SHP77 treated with DMSO at 0.1 percent for 48 hours (cell line): ENCODE data around the gene HNRNPAB.

Experiments used
- DNase-seq: peaks from one replicate; lab custom pipeline; 2025; lab: John Stamatoyannopoulos, UW

HNRNPAB gene

DNA sequence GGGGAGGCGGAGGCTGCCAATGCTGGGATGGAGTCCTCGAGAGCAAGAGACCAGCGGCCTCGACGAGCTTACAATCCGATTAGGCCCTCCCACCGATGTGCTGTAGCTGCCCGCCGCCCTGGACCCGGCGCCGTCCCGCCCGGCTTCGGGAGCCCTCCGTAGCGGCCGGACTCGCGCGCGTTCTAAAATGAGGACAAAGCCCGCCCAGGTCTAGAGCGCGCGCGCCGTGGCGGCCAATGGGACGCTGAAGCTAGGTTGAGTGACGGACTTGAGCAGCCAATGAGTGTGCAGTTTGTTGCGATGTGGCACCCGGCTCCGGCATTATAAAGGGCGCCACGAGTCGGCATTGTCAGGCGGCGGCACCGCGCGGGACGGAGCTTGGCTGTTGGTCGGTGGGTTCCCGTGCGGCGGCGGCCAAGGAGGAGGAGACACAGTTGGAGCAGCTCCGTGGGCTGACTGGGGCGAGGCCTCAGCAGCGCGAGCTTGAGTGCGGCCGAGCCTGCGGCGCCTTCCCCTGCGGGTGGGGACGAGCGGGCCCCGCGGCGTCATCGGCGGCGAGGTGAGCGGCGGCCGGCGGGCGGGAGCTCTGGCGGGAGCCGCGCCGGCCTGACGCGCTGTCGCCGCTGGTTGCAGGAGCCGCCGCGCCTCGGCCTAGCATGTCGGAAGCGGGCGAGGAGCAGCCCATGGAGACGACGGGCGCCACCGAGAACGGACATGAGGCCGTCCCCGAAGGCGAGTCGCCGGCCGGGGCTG is at the start of gene HNRNPAB:
TSS of gene HNRNPAB (plus strand) at position 352 of the 753 bp plus-strand sequence. CDS start at position 657, 305 bp downstream.
- peak; percentile 77 for DNase-seq

DNA sequence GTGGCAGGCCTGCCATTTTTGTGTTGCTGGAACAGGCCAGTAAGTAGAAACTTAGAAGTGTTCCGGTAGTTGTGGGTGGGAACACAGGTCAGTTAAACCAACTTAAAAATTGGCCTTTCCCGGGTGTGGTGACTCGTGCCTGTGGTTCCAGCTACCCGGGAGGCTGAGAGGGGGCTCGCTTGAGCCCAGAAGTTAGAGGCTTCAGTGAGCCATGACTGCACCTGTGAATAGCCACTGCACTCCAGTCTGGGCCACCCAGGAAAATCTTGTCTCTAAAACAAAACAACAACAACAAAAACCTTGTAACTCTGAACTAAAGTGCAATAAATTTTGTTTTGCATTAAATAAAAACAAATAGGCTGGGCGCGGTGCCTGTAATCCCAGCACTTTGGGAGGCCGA is 49.3 kb upstream of the HNRNPAB start:
- no peak for DNase-seq

DNA sequence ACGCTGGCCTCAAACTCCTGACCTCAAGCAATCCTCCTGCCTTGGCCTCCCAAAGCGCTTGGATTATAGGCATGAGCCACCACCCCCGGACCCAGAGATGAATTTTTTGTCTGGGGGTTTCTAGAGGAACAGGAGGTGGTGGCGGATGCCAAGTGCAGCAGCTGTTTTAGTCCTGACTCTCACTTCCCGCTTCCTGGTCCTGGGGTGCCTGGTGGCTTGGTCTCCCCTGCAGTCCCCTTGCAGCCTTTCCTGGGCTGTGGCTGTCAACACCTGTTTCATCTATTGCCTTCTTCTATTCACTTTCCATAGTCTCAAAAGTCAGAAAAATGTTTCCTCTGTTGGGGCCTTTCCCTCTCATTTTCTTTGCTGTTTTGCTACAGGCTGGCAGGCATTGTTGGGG is 44.2 kb upstream of the HNRNPAB start:
- no peak for DNase-seq

DNA sequence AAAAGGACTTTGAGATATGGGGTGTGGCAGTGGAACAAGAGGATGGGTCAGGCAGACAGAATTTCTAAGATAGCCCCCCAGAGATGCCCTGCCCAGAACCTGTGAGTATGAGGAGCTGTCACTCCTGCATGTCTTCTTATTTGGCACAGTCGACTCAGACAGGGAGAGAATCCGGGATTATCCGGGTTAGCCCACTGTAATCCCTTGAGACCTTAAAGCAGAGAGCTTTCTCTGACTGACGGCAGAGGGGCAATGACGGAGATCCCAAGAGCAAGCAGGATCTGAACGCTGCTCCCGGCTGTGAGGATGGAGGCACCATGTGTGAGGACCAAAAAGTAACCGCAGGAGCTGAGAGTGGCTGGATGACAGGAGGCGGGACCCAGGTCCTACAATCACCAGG is 41.9 kb upstream of the HNRNPAB start:
- no peak for DNase-seq

DNA sequence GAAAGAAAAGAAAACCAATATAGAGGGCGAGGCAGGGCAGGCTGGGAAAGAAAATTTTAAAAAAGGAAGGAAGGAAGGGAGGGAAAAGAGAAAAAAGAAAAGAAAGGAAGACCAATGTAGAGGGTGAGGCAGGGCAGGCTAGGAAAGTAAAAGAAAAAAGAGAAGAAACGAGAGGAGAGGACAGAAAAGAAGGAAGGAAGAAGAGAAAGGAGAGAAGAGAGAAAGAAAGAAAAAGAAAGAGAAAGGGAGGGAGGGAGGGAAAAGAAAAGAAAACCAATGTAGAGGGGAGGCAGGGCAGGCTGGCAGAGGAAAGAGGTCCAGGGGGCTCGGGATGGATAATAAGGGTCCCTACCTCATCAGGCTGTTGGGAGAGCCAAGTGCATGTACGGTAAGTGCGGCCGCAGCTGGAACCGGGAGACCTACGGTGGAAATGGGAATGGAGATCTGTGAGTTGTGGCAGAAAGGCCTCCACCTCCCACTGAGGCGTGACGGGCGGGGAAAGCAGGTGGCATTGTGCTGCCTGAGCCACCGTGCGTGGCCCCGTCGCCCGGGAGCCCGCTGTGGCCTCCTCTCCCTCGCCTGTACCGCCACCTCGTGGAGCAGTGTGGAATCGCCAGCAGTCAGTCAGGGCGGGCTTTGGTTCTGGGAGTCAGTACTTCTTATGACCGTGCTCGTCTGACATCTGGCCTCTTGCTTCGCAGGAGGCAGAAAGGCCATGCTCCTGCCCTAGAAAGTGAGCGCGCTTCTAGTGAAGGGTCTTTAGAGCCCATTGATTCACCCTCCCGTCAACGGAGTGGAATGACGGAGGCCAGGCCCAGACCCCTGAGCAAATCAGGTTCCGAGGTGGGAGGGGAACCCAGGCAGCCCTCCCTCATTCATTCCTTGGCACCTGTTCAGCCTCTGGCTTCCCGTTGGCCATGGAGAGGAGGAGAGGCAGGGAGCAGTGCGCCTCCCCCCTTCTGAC is 40.3 kb upstream of the HNRNPAB start:
- peak; percentile 77 for DNase-seq

DNA sequence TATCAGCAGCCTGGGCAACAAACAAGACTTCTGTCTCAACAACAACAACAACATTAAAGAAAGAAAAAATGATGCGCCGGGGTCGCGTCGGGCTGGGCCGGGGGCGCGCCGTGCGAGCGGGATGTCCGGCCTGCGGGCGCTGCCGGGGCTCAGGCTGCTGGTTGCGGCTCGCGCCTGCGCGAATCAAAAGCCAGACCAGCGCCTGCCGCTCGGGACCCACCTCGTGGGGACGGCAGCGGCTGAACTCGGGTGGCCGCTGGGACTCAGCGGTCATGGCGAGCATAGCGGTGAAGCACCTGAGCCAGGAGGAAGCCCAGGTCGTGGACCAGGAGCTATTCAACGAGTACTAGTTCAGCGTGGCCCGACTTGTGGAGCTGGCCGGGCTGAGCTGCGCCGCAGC is 38.8 kb upstream of the HNRNPAB start:
- DNase-seq: no peak

DNA sequence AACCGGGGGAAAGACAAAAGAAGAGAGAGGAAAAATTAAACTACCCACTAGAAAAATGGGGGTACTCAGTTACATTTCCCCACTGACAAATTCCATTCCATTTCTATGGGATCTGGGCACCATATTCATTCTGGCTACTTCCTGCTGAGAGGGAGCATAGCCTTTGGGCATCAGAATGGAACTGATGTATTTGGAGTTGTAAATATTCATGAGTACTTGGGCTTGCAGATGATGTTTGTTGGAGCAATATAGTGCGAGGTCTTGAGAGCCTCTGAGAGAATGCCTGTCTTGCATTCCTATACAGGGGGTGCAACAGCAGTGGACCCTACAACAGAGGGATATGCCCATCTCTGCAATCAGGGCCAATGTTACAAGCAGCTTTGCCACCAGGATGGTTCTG is 33.9 kb upstream of the HNRNPAB start:
- DNase-seq: no peak

DNA sequence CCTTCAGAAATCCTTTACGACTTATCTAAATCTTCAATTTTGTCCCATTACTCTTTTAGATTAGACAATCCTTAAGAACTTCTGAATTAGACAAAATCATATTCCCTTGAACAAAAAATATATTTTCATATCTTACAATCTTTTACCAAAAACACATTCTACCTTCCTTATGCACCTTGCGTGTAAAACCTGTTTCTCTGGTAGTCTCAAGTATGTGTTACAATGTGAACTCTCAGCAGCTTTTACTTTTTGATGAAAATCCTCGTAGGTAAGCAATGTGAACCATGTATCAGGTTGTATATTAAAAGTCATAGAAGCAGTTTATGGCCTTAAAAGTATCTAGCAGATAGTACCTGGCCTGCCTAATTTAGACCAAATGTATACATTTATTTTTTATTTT is 29.9 kb upstream of the HNRNPAB start:
- no peak for DNase-seq

DNA sequence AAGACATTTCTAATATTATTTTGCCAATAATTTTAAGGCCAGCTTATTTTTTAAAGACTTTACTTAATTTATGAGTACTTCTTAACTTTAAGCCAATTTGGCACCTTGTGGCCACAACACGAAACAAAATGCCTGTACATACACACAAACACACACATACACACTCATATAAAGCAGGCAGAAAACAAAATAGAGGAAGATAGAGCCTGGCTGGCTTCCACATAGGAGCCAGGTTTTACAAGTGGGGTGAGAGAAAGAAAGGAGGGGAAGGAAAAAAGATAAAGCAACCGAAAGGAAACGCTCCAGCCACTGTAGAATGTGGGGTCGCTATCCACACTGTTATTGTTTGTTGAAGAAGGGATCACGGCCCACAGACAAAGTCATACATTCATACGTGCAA is 27.5 kb upstream of the HNRNPAB start:
- DNase-seq: no peak

DNA sequence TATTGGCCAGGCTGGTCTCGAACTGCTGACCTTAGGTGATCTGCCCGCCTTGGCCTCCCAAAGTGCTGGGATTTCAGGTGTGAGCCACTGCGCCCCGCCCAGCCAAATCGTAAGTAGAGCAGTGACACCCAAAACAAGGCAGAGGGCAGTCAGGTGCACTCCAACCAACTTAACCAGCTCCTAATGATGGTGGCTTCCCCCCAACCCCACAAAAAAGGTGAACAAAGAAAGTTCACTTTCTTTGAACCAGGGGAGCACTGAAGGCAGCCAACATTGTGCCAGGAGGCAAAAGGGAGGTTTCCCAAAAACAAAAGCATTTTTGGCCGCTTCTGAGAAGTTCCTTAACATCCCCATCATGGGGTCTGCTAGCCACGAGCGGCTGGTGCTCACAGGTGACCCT is 26.8 kb upstream of the HNRNPAB start:
- DNase-seq: no peak

DNA sequence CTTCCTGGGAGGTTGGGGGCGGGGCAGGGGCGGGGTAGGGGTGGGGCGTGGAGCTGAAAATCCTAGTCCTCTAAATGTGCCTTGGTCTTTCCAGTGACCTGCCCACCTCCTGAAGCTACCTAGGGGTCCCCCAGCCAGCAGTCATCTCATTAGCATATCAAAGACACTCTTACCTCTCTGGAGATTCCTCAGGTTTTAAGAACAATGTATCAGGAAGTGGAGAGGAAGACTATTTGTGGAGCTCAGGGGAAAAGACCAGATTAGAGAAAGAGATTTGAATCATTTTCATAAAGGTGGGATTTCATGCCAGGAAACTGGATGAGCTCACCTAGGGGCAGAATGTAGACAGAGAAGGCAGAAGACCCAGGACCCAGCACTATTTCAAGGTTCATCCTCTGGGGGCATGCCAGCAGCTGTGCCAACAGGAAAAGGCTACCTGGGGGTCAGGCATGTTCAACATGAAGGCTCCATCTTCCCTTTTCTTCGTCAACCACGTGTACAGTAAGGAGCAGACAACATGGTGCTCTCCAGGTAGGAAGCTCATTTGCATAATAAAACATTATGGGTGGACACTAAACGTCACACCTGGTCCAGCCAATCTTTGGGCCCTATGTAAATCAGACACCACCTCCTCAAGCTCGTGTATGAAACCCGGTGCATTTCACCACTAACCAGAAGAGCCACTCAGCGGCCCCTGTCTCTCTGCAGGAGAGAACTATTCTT is 24.0 kb upstream of the HNRNPAB start:
- DNase-seq: no peak

DNA sequence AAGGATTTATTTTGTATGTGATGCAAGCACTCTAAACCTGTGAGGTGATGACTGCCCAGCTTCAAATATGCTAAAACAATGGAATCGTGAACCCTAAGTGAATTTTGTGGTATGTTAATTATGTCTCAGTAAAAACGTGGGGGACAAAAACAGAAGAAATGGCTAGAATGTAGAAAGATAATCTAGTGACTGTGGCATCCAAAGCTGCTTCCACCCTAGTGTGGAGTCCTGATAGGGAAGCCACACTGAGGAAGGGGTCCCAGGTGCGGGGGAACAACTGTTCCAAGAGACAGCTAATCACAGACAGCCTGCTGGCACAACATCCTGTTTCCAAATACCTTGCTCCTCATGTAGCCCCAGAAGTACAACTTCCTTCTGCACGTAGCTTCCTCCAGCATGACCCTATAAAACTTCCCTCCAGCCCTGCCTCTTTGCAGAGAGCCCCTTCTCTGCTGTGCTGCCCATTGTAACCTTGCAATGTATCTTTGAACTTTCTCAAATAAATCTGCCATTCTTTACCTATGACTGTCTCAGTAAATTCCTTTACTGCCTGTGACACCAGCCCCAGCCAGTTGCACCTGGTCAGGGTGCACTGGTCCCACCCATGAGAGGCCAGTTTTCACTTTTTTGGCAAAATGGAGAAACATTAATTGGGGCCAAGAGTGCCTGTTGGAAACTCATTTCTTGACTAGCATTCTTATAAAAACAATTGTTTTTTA is 22.0 kb upstream of the HNRNPAB start:
- DNase-seq: no peak

DNA sequence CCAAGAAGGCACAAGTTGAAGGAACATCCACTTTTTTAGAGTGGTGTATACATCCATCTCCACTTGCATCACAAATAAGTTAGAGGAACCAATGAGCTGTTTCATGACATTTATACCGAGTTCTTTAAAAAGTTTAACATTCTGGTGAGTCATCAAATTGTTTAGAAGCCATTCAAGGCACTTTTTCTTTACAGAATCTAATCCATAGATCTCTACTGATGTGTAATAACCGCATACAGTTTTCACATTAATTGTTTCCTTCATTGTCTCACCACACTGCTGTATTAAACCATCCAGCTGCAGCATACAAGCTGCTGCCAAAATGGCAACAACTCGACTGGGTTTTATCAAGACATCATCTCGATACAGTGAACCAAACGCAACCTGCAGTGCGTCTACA is 17.9 kb upstream of the HNRNPAB start:
- no peak for DNase-seq

DNA sequence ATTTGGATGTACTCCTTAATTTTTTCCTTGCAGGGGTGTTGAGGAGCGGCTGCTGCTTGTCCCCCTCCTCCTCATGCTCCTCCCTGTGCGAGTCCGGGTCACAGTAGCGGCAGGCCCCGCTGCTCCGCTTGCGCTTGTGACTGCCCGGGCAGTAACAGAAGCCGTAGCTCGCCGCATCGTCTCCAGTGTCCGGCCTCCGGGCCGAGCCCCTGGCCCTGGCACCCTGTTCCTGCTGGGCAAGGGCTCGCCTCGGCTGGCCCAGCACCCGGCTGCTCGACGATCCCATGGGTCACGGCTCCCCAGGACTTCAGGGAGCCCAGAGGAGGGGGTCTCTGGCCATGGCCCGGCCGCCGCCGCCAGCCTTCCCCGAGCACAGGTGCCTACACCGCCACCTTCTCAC is 17.3 kb upstream of the HNRNPAB start, which contains the start of gene GMCL2:
TSS of gene GMCL2 (minus strand) at position 358 of the 400 bp plus-strand sequence. CDS start at position 286, 72 bp downstream.
- DNase-seq: no peak

DNA sequence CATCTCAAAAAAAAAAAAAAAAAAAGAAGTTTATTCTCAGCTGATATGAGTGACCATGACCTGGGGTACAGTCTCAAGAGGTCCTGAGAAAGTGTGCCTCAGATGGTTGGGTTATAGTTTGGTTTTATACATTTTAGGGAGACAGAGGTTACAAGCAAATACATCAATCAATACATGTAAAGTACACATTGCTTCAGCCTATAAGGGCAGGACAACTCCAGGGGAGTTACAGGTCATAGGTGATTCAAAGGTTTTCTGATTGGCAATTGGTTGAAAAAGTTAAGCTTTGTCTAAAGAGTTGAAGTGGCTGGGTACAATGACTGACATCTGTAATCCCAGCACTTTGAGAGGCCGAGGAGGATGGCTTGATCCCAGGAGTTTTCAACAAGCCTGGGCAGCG is 14.9 kb upstream of the HNRNPAB start:
- no peak for DNase-seq

DNA sequence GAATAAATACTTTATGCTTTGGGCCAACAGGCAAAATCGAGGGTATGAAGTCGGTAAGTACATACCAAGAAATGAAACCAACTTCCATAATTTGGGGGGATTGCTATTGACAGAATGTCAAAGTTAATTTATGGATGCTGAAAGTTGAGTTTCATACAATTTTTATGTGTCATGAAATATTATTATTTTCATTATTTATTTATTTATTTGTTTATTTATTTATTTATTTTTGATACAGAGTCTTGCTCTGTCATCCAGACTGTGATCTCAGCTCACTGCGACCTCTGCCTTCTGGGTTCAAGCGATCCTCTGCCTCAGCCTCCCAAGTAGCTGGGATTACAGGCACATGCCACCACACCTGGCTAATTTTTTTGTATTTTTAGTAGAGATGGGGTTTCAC is 12.7 kb upstream of the HNRNPAB start:
- no peak for DNase-seq

DNA sequence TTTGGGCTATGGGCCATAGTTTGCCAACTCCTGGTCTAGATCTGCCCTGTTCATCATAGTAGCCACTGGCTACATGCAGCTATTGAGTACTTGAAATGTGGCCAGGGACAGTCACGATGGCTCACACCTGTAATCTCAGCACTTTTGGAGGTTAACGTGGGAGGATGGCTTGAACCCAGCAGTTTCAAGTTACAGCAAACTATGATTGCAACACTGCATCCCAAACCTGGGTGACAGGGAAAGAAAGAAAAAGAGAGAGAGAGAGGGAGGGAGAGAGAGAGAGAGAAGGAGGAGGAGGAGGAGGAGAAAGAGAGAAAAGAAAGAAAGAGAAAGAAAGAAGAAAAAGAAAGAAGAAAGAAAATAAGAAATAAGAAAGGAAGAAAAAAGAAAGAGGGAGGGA is 12.1 kb upstream of the HNRNPAB start:
- no peak for DNase-seq

DNA sequence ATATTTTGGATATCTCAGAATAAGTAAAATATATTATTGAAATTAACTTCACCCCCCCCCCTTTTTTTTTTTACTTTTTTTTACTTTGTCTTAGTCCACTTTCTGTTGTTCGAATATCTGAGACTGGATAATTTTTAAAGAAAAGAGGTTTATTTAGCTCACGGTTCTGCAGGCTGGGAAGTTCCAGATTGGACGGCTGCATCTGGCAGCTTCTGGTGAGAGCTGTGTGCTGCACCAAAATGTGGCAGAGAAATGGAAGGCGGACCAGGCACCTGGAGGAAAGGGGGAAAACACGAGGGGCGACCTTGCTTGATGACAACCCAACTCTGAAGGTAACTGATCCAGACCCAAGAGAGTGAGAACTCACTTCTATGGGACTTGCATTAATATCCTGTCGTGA is 11.5 kb upstream of the HNRNPAB start:
- DNase-seq: no peak

DNA sequence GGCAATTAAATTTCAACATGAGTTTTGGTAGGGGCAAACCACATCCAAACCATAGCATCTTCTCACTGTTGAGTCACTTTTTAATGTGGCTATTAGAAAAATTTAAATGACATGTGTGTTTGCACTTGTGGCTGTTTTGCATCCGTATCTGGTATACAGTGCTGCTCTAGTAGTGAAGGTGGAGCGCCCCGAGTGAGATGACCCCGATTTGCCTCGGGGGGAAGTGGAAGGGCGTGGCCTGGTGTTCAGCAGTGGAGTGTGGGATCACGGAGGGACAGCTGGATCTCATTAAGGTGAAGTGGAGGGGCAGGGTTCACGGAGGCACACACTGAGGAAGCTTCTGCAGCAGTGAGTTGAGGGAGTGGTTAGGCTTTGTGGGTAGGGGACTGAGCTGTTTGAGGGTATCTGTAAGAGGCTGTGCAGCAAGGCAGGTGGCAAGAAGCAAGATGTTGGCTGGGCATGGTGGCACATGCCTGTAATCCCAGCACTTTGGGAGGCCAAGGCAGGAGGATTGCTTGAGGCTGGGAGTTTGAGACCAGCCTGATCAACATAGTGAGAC is 11.0 kb upstream of the HNRNPAB start:
- no peak for DNase-seq

DNA sequence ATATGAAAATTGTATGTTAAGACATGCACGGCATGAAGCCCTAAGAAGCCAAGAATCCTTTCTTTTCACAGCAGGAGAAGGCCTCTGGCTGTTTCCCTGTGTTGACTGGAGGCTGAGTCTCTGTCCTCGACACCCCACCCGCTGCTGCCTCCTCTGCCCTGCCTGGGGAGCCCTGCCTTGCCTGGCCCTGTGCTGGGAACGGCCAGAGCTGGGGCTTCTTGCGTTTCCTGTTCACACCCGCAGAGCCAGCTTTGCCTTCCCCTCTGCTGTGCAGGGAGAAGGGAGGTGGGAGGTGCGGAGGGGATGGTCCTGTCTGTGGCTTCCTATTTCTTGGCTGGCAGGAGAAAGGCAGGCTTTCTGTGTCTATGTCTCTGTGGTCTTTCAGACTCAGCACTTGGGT is 10.3 kb upstream of the HNRNPAB start:
- DNase-seq: no peak

DNA sequence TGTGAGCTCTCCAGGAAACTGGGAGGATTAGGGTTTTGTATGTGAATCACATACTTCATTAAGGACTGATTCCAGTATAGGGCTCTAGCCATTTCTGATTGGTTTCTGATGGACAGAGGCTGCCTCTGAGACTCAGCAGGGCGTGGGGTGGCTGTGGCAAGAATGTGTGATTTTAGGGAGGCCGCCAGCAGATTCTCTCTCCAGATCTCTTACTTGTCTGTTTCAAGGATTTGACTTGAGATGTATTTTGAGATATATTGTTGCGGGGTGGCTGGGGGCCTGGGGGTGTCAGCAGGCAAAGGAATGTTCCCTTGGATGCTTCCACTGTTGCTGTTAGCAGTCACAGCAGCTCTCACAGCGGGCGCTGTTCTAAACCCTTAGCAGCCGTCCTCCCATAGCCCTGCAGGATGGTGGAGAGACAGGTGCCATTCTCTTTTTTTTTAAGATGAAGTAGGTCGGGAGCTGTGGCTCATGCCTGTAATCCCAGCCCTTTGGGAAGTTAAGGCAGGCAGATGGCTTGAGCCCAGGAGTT is 8.0 kb upstream of the HNRNPAB start:
- DNase-seq: no peak
